Gastroesophageal sphincter (tissue), 4 donors: Measurements from ENCODE around the gene REST. TPM values are rescaled to one million over a fixed set of nuclear protein-coding genes. Genes with fewer than 3 reads are reported as not detected.

Experiments used
- ATAC-seq: fragments of 150-250 bp; one replicate; pipeline ENCODE4 v1.9.1; 2016; ENCODE audit warnings: mild to moderate bottlenecking, moderate library complexity
- H3K27ac ChIP-seq, 4 donors: fragments of 200-600 bp; sonication (generic) in 3 of 4; 1 replicate in 3 of 4; 2 replicates in 1 of 4; pipeline ENCODE4 v1.5.1; 2016 to 2019
- H3K27me3 ChIP-seq: fragments of 200-600 bp; sonication (generic); one replicate; pipeline ENCODE4 v1.5.1; 2019
- H3K36me3 ChIP-seq, 2 donors: fragments of 200-600 bp; sonication (generic); one replicate each; pipeline ENCODE4 v1.5.1; 2019; ENCODE audit warnings: control low read depth in 1 of 2
- H3K4me1 ChIP-seq, 3 donors: fragments of 200-600 bp; sonication (generic); 1 replicate in 2 of 3; 2 replicates in 1 of 3; pipeline ENCODE4 v1.5.1; 2016 to 2019; ENCODE audit warnings: control low read depth in 2 of 3
- H3K4me3 ChIP-seq, 2 donors: fragments of 200-600 bp; sonication (generic); one replicate each; pipeline ENCODE4 v1.5.1; 2019; ENCODE audit warnings: mild to moderate bottlenecking in 1 of 2, moderate library complexity in 1 of 2
- H3K9me3 ChIP-seq, 3 donors: fragments of 200-600 bp; sonication (generic); one replicate each; pipeline ENCODE4 v1.5.1; 2017 to 2019; ENCODE audit warnings: control low read depth in 2 of 3
- CTCF ChIP-seq, 4 experiments: fragments of 200-600 bp in 2 of 4; fragments of 450-650 bp in 2 of 4; sonication (generic) in 1 of 4; IDR thresholded peaks; one replicate each; pipeline ENCODE4 v1.5.1; 2017 to 2019; ENCODE audit warnings: antibody characterized with exemption in 4 of 4, mild to moderate bottlenecking in 2 of 4, moderate library complexity in 2 of 4
- EP300 ChIP-seq: sonication (generic); formaldehyde crosslinking; IDR thresholded peaks from one replicate; pipeline ENCODE4 v1.6.1; 2017; ENCODE audit warnings: antibody characterized with exemption, mild to moderate bottlenecking
- POLR2A ChIP-seq, 2 donors: fragments of 450-650 bp; IDR thresholded peaks; one replicate each; pipeline ENCODE4 v1.6.1; 2017; ENCODE audit warnings: antibody characterized with exemption in 2 of 2, mild to moderate bottlenecking in 2 of 2, moderate library complexity in 1 of 2
- POLR2AphosphoS5 ChIP-seq: sonication (generic); formaldehyde crosslinking; IDR thresholded peaks from one replicate; pipeline ENCODE4 v1.6.1; 2017; ENCODE audit warnings: antibody characterized with exemption
- WGBS, 2 donors: methylation state at CpG; one replicate each; pipeline ENCODE4 v1.1.5; 2018; ENCODE audit warnings: low coverage in 1 of 2; 5-methylcytosine and 5-hydroxymethylcytosine counted together
- small RNA-seq, 4 donors: library from RNA; depleted of rRNA; stranded (forward); fragments of <200 nt; gene quantifications; one replicate each; pipeline ENCODE3, GENCODE V24; 2016
- total RNA-seq, 4 donors: library from RNA; depleted of rRNA; stranded (reverse); fragments of >200 nt; gene quantifications; one replicate each; pipeline ENCODE4 v1.1.0, GENCODE V29; 2016

Gene REST
- total RNA-seq, 4 donors from 2014 or later: 32.8 to 41.1 (median 39.5) TPM

- Histone ChIP-seq H3K9me3 (no peaks in the 10 kb centered on the region), H3K36me3 (peaks cover 6 to 65% of the 10 kb centered on the region in 2 donors), H3K4me1 (peaks cover 0 to 27% (median 3%) of the 10 kb centered on the region in 3 donors), H3K27me3 (no peaks in the 10 kb centered on the region), H3K4me3 (no peak overlapping the region), H3K27ac (no peak overlapping the region)
- WGBS, 2 donors: 90 to 92% methylated on average over 3 of the region's 3 CpGs
- TF ChIP-seq CTCF (IDR thresholded peaks at IDR 0.05) (no peak), POLR2A (IDR thresholded peaks at IDR 0.05) (no peak), EP300 (no peak), POLR2AphosphoS5 (no peak)
- ATAC-seq: no peak
Measured at GRCh38 chr4:56986952-56987351, 79.3 kb downstream of the REST start.

GRCh38 chr4:56990109-56990905 lies 82.6 kb downstream of the REST start:
- H3K4me3 ChIP-seq: no peak overlapping the region
- WGBS, 2 donors: 88 to 92% methylated on average over 5 to 6 of the region's 6 CpGs
- H3K36me3 ChIP-seq: peaks cover 9 to 96% of the 10 kb centered on the region in 2 donors
- H3K4me1 ChIP-seq: peaks cover 3 to 8% (median 4%) of the 10 kb centered on the region in 3 donors
- no peaks in the 10 kb centered on the region for H3K27me3 ChIP-seq
- H3K27ac ChIP-seq: no peak overlapping the region
- H3K9me3 ChIP-seq: no peaks in the 10 kb centered on the region
- ATAC-seq: no peak
- TF ChIP-seq POLR2AphosphoS5 (no peak), POLR2A (IDR thresholded peaks at IDR 0.05) (no peak), EP300 (no peak), CTCF (IDR thresholded peaks at IDR 0.05) (no peak)

- peaks cover 6 to 94% of the 10 kb centered on the region in 2 donors for H3K36me3 ChIP-seq
- H3K4me3 ChIP-seq: no peak overlapping the region
- H3K9me3 ChIP-seq: no peaks in the 10 kb centered on the region
- H3K4me1 ChIP-seq: peaks cover 7 to 14% (median 9%) of the 10 kb centered on the region in 3 donors
- TF ChIP-seq POLR2AphosphoS5 (peak; percentile 36), POLR2A (IDR thresholded peaks at IDR 0.05) (no peak)
- H3K27me3 ChIP-seq: no peaks in the 10 kb centered on the region
- H3K27ac ChIP-seq: peak overlapping the region; percentile 30 to 68 (median 62)
- WGBS, 2 donors: 18% methylated on average over 5 of the region's 7 CpGs
- peak; percentile 77 for ATAC-seq
Measured at GRCh38 chr4:56995525-56995924, 87.8 kb downstream of the REST start.

- Histone ChIP-seq H3K4me1 (peaks cover 7 to 14% (median 9%) of the 10 kb centered on the region in 3 donors), H3K4me3 (no peak overlapping the region), H3K27me3 (no peaks in the 10 kb centered on the region), H3K9me3 (no peaks in the 10 kb centered on the region), H3K36me3 (peaks cover 0 to 91% of the 10 kb centered on the region in 2 donors), H3K27ac (no peak overlapping the region)
- no peak for ATAC-seq
- TF ChIP-seq POLR2AphosphoS5 (no peak), EP300 (no peak), CTCF (IDR thresholded peaks at IDR 0.05) (no peak), POLR2A (IDR thresholded peaks at IDR 0.05) (no peak)
- 95 to 100% methylated on average over 1 of the region's 1 CpG for WGBS, 2 donors
Measured at GRCh38 chr4:56999751-57000150, 92.1 kb downstream of the REST start.

GRCh38 chr4:57013543-57014120 lies 105.9 kb downstream of the REST start:
- TF ChIP-seq CTCF (IDR thresholded peaks at IDR 0.05): no peak
- no peak for TF ChIP-seq EP300
- TF ChIP-seq POLR2AphosphoS5: no peak
- TF ChIP-seq POLR2A (IDR thresholded peaks at IDR 0.05): no peak
- no peaks in the 10 kb centered on the region for H3K4me1 ChIP-seq
- H3K36me3 ChIP-seq: peaks cover 0 to 99% of the 10 kb centered on the region in 2 donors
- H3K27me3 ChIP-seq: no peaks in the 10 kb centered on the region
- ATAC-seq: no peak
- no peak overlapping the region for H3K27ac ChIP-seq
- 69 to 75% methylated on average over 4 of the region's 4 CpGs for WGBS, 2 donors
- no peak overlapping the region for H3K4me3 ChIP-seq
- no peaks in the 10 kb centered on the region for H3K9me3 ChIP-seq

Small RNA genes within 50 kb of the gene (small RNA-seq; reads per million reads assigned to genes)
- gene RNU6-998P: 0 reads per million in 4 donors

Other genes with a start within 250 kb of the REST start
- gene HOPX, start 226.6 kb upstream of the REST start, total RNA-seq: 10 to 100 TPM in 2 of 4 donors, 1 to 10 TPM in 2; 2.7 to 31.7 (median 6.6) TPM
- gene SPINK2, start 86.2 kb upstream of the REST start, total RNA-seq: not detected
- 10 to 100 TPM; 15.3 to 25.8 (median 21.0) TPM for gene NOA1, start 69.7 kb downstream of the REST start, total RNA-seq
- gene POLR2B, start 71.0 kb downstream of the REST start, total RNA-seq: 100 to 1,000 TPM in 2 of 4 donors, 10 to 100 TPM in 2; 82.4 to 128 (median 110) TPM
- gene IGFBP7, start 202.5 kb downstream of the REST start, total RNA-seq: 100 to 1,000 TPM; 478 to 876 (median 798) TPM